GM21360 (cell line): ENCODE data around the gene EEFSEC.

Experiments used
- ATAC-seq: cut with Tn5 transposase; IDR thresholded peaks from one replicate; pipeline ENCODE4 v1.9.1; 2021; ENCODE audit warnings: mild to moderate bottlenecking, moderate library complexity; ENCODE audit not compliant: unreplicated experiment

EEFSEC gene

GRCh38 chr3:128408012-128408692 is 254.9 kb downstream of the EEFSEC start:
- no peak for ATAC-seq

- ATAC-seq: no peak
Observed at GRCh38 chr3:128408693-128409623, 255.7 kb downstream of the EEFSEC start.

- no peak for ATAC-seq
Observed at GRCh38 chr3:128409624-128410581, 256.6 kb downstream of the EEFSEC start.

GRCh38 chr3:128410669-128411573 is 257.6 kb downstream of the EEFSEC start:
- no peak for ATAC-seq

- no peak for ATAC-seq
Observed at GRCh38 chr3:128411574-128412064, 258.3 kb downstream of the EEFSEC start.

- no peak for ATAC-seq
Observed at GRCh38 chr3:128412180-128413002, 259.1 kb downstream of the EEFSEC start.

- no peak for ATAC-seq
Observed at GRCh38 chr3:128413003-128413370, 259.7 kb downstream of the EEFSEC start.

- no peak for ATAC-seq
Observed at GRCh38 chr3:128413413-128414205, 260.3 kb downstream of the EEFSEC start.

- ATAC-seq: no peak
Observed at GRCh38 chr3:128415200-128415772, 262.0 kb downstream of the EEFSEC start.

GRCh38 chr3:128415773-128416577 is 262.7 kb downstream of the EEFSEC start:
- ATAC-seq: no peak

- ATAC-seq: no peak
Observed at GRCh38 chr3:128416578-128417211, 263.4 kb downstream of the EEFSEC start.

GRCh38 chr3:128418900-128419299 is 265.6 kb downstream of the EEFSEC start:
- ATAC-seq: no peak

GRCh38 chr3:128419311-128419710 is 266.0 kb downstream of the EEFSEC start:
- no peak for ATAC-seq

GRCh38 chr3:128420289-128420688 is 267.0 kb downstream of the EEFSEC start:
- ATAC-seq: no peak

- ATAC-seq: no peak
Observed at GRCh38 chr3:128420720-128421438, 267.6 kb downstream of the EEFSEC start.

GRCh38 chr3:128421439-128421836 is 268.2 kb downstream of the EEFSEC start:
- no peak for ATAC-seq
